Sigmoid colon (tissue), 7 donors: ENCODE results near the gene GPC5. TPM values are rescaled to one million over a fixed set of nuclear protein-coding genes. Genes with fewer than 3 reads are reported as not detected.

Experiments used
- DNase-seq: peaks from one replicate; pipeline ENCODE4 v3.0.0-alpha.2; 2019
- H3K27ac ChIP-seq, 4 donors: fragments of 200-600 bp; sonication (generic); one replicate each; pipeline ENCODE4 v1.5.1; 2016 to 2019; ENCODE audit warnings: mild to moderate bottlenecking in 1 of 4
- H3K27me3 ChIP-seq, 3 donors: fragments of 200-600 bp; sonication (generic); one replicate each; pipeline ENCODE4 v1.5.1; 2019; ENCODE audit warnings: mild to moderate bottlenecking in 1 of 3
- H3K36me3 ChIP-seq, 4 donors: fragments of 200-600 bp; sonication (generic); one replicate each; pipeline ENCODE4 v1.5.1; 2016 to 2019
- H3K4me1 ChIP-seq, 4 donors: fragments of 200-600 bp; sonication (generic); one replicate each; pipeline ENCODE4 v1.5.1; 2017 to 2019
- H3K4me3 ChIP-seq, 4 donors: fragments of 200-600 bp; sonication (generic); one replicate each; pipeline ENCODE4 v1.5.1; 2017 to 2019; ENCODE audit warnings: mild to moderate bottlenecking in 2 of 4, moderate library complexity in 1 of 4
- H3K9me3 ChIP-seq, 4 donors: fragments of 200-600 bp in 3 of 4; sonication (generic) in 3 of 4; one replicate each; pipeline versions ENCODE4 v1.5.1 to v1.6.1; 2013 to 2019
- CTCF ChIP-seq, 4 experiments: fragments of 450-650 bp in 3 of 4; fragments of 200-600 bp in 1 of 4; IDR thresholded peaks; one replicate each; pipeline ENCODE4 v1.5.1; 2016 to 2019; ENCODE audit warnings: antibody characterized with exemption in 4 of 4, mild to moderate bottlenecking in 3 of 4, moderate library complexity in 2 of 4
- EP300 ChIP-seq, 4 donors: sonication (generic); formaldehyde crosslinking; IDR thresholded peaks; one replicate each; pipeline ENCODE4 v1.6.1; 2017; ENCODE audit warnings: antibody characterized with exemption in 4 of 4
- POLR2A ChIP-seq, 2 donors: fragments of 450-650 bp; IDR thresholded peaks; one replicate each; pipeline ENCODE4 v1.6.1; 2016; ENCODE audit warnings: antibody characterized with exemption in 2 of 2, mild to moderate bottlenecking in 2 of 2, moderate library complexity in 2 of 2
- POLR2AphosphoS5 ChIP-seq, 4 donors: sonication (generic); formaldehyde crosslinking; IDR thresholded peaks; one replicate each; pipeline ENCODE4 v1.6.1; 2017; ENCODE audit warnings: antibody characterized with exemption in 4 of 4
- WGBS, 2 donors: extraction: QIAGEN DNeasy Blood & Tissue Kit; methylation state at CpG; one replicate each; pipeline ENCODE4 v1.1.7; 2013; 5-methylcytosine and 5-hydroxymethylcytosine counted together
- intact Hi-C: fragments of 100-400 bp; cut with DNase I; formaldehyde crosslinking; loops from one replicate; pipeline ENCODE4 v1.15.1; 2023
- polyA plus RNA-seq, 3 donors: library from polyadenylated mRNA; stranded (reverse); fragments of 200-250 nt; gene quantifications; one replicate each; pipeline ENCODE4 v1.2.3, GENCODE V29; 2013
- total RNA-seq, 4 donors: library from RNA; depleted of rRNA; stranded (reverse); fragments of >200 nt; gene quantifications; one replicate each; pipeline ENCODE4 v1.1.0, GENCODE V29; 2016
- donor health status: healthy with polysubstance abuse.
- donor health status: Bipolar disorder and iron deficiency.
- donor health status: healthy.

GPC5 gene
- total and polyA plus RNA-seq, 7 donors, result 0.39 to 3.9 (median 2.9) TPM; not detected in 2

DNA sequence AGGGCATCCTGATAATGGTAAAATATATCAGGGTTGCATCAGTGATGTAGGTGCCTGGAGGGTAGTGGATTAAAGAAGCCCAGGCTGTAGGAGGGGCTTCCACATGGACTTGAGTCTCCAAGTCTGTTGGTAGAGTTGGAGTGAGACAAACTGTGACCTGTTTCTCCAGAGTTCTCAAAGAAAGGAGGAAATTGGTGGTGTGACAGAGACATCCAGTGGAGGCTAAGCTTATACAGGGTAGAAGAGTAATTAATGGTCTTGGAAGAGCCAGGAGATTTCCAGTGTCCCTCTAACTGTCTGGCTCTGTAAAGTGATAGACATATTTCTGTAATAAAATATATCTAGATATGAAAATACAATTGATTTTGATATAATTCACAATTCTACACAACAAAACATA, 61.1 kb downstream of the GPC5 start:
- Histone ChIP-seq H3K27ac (no peak overlapping the region), H3K4me3 (no peak overlapping the region), H3K4me1 (no peaks in the 10 kb centered on the region), H3K9me3 (no peaks in the 10 kb centered on the region), H3K27me3 (no peaks in the 10 kb centered on the region), H3K36me3 (no peaks in the 10 kb centered on the region)
- no peak for TF ChIP-seq CTCF (IDR thresholded peaks at IDR 0.05)
- TF ChIP-seq POLR2A (IDR thresholded peaks at IDR 0.05), result no peak
- TF ChIP-seq POLR2AphosphoS5 (IDR thresholded peaks at IDR 0.05), result no peak
- no peak for TF ChIP-seq EP300 (IDR thresholded peaks at IDR 0.05)
- intact Hi-C loops, result no loop called here
- DNase-seq, result no peak

GRCh38 chr13:91464336-91464735, 65.9 kb downstream of the GPC5 start:
- H3K27me3 ChIP-seq, result no peaks in the 10 kb centered on the region

DNA sequence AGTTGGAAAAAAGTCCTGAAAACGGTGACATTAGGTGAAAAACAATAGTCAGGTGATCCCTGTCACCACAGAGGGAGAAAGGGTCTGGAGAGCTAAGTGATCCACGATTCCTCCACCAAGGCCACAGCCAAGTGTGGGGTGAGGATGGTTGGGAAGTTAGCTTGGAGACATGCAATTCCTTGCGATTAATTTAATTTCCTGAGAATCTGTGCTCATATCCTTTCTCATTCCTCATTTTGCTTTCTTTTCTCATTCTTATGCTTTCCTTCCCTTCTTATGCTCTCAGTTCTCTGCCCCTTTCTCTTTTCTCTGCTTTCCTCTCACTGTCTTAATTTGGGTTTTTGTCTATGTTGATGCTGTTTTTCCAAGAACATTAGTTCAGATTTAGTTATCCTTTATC, 68.8 kb downstream of the GPC5 start:
- Histone ChIP-seq H3K27me3 (no peaks in the 10 kb centered on the region), H3K36me3 (no peaks in the 10 kb centered on the region), H3K4me1 (no peaks in the 10 kb centered on the region), H3K4me3 (no peak overlapping the region), H3K9me3 (no peaks in the 10 kb centered on the region), H3K27ac (no peak overlapping the region)
- WGBS, 2 donors, result 76 to 81% methylated on average over 3 of the region's 3 CpGs
- TF ChIP-seq POLR2A (IDR thresholded peaks at IDR 0.05) (no peak), POLR2AphosphoS5 (IDR thresholded peaks at IDR 0.05) (no peak), EP300 (IDR thresholded peaks at IDR 0.05) (no peak), CTCF (IDR thresholded peaks at IDR 0.05) (no peak)
- DNase-seq, result no peak
- intact Hi-C loops, result no loop called here

More at GRCh38 chr13:91464336-91464735, 65.9 kb downstream of the GPC5 start:
- DNase-seq, result no peak
- Histone ChIP-seq H3K4me1 (no peaks in the 10 kb centered on the region), H3K9me3 (no peaks in the 10 kb centered on the region), H3K4me3 (no peak overlapping the region), H3K27ac (no peak overlapping the region), H3K36me3 (no peaks in the 10 kb centered on the region)
- TF ChIP-seq POLR2A (IDR thresholded peaks at IDR 0.05) (no peak), EP300 (IDR thresholded peaks at IDR 0.05) (no peak), CTCF (IDR thresholded peaks at IDR 0.05) (no peak), POLR2AphosphoS5 (IDR thresholded peaks at IDR 0.05) (no peak)
- intact Hi-C loops, result no loop called here
- WGBS, 2 donors, result 81 to 90% methylated on average over 5 of the region's 5 CpGs

DNA sequence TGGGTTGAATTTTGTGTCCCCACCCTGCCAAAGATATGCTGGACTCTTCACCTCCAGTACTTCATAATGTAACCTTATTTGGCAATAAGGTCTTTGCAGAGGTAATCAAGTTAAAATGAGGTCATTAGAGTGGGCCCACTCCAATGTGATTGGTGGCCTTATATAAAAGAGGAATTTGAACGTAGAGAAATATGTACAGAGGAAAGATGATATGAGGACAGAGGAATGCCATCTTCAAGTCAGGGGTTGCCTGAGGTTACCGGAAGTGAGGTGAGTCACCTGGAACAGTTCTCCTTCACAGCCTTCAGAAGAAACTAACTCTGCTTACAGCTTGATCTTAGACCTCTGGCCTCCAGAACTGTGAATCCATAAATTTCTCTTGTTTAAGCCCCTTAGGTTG, 69.9 kb downstream of the GPC5 start:
- H3K9me3 ChIP-seq, result no peaks in the 10 kb centered on the region
- intact Hi-C loops, result no loop called here
- H3K36me3 ChIP-seq, result no peaks in the 10 kb centered on the region
- DNase-seq, result no peak
- 82 to 85% methylated on average over 2 of the region's 2 CpGs for WGBS, 2 donors
- H3K4me3 ChIP-seq, result no peak overlapping the region
- no peaks in the 10 kb centered on the region for H3K27me3 ChIP-seq
- no peak overlapping the region for H3K27ac ChIP-seq
- TF ChIP-seq POLR2AphosphoS5 (IDR thresholded peaks at IDR 0.05), result no peak
- TF ChIP-seq EP300 (IDR thresholded peaks at IDR 0.05), result no peak
- no peak for TF ChIP-seq POLR2A (IDR thresholded peaks at IDR 0.05)
- no peak for TF ChIP-seq CTCF (IDR thresholded peaks at IDR 0.05)
- H3K4me1 ChIP-seq, result no peaks in the 10 kb centered on the region

GRCh38 chr13:91470084-91470621, 71.7 kb downstream of the GPC5 start:
- TF ChIP-seq POLR2AphosphoS5 (IDR thresholded peaks at IDR 0.05), result no peak
- no peak for TF ChIP-seq EP300 (IDR thresholded peaks at IDR 0.05)
- no peak for TF ChIP-seq CTCF (IDR thresholded peaks at IDR 0.05)
- no peak for TF ChIP-seq POLR2A (IDR thresholded peaks at IDR 0.05)
- Histone ChIP-seq H3K27ac (no peak overlapping the region), H3K4me1 (no peaks in the 10 kb centered on the region), H3K4me3 (no peak overlapping the region), H3K9me3 (no peaks in the 10 kb centered on the region), H3K27me3 (no peaks in the 10 kb centered on the region), H3K36me3 (no peaks in the 10 kb centered on the region)
- intact Hi-C loops, result no loop called here
- DNase-seq, result no peak
- 78 to 84% methylated on average over 4 of the region's 4 CpGs for WGBS, 2 donors
